Keratinocyte (primary cell): ENCODE data around the gene PLA2G15. TPM values are rescaled to one million over a fixed set of nuclear protein-coding genes. Genes with fewer than 3 reads are reported as not detected.

ENCODE experiments used
- DNase-seq: peaks from one replicate; pipeline ENCODE4 v3.0.0-alpha.2; 2011; ENCODE audit warnings: low read depth, missing footprints, low spot score
- FAIRE-seq: peaks from 2 replicates; lab custom pipeline; 2011; peaks lifted over from hg19 to GRCh38; lab: Jason Lieb, UNC
- H2AFZ ChIP-seq: 2 replicates; pipeline ENCODE4 v1.6.0; 2012; ENCODE audit warnings: low read length, control low read depth, inconsistent platforms; ENCODE audit not compliant: control insufficient read depth
- H3K27ac ChIP-seq: 2 replicates; pipeline ENCODE4 v1.5.1; 2011; ENCODE audit warnings: low read length; ENCODE audit not compliant: control insufficient read depth, insufficient read depth
- H3K27me3 ChIP-seq: 3 replicates; pipeline ENCODE4 v1.6.0; 2011; ENCODE audit warnings: low read length; ENCODE audit not compliant: control insufficient read depth, insufficient read depth; ENCODE audit errors: extremely low read depth
- H3K36me3 ChIP-seq, 2 experiments: 2 replicates in 1 of 2; 3 replicates in 1 of 2; pipeline ENCODE4 v1.5.1; 2011; ENCODE audit warnings: low read length in 2 of 2, mild to moderate bottlenecking in 1 of 2; ENCODE audit not compliant: control insufficient read depth in 2 of 2, insufficient read depth in 2 of 2; ENCODE audit errors: extremely low read depth in 1 of 2
- H3K4me1 ChIP-seq: 3 replicates; pipeline ENCODE4 v1.5.1; 2011; ENCODE audit warnings: low read length; ENCODE audit not compliant: control insufficient read depth, insufficient read depth; ENCODE audit errors: extremely low read depth
- H3K4me2 ChIP-seq: 3 replicates; pipeline ENCODE4 v1.6.0; 2011; ENCODE audit warnings: low read depth, low read length; ENCODE audit not compliant: control insufficient read depth, insufficient read depth; ENCODE audit errors: extremely low read depth
- H3K4me3 ChIP-seq, 3 experiments: fragments of 200-600 bp in 1 of 3; sonication (generic) in 1 of 3; 2 replicates in 2 of 3; 3 replicates in 1 of 3; pipeline ENCODE4 v1.5.1; 2011 to 2016; ENCODE audit warnings: low read length in 3 of 3, mild to moderate bottlenecking in 3 of 3, control low read depth in 2 of 3, inconsistent platforms in 1 of 3, low read depth in 1 of 3, mixed read lengths in 1 of 3, mixed run types in 1 of 3, moderate library complexity in 1 of 3; ENCODE audit not compliant: control insufficient read depth in 2 of 3, insufficient read depth in 2 of 3; ENCODE audit errors: extremely low read depth in 1 of 3
- H3K79me2 ChIP-seq: 2 replicates; pipeline ENCODE4 v1.6.0; 2012; ENCODE audit warnings: low read length; ENCODE audit not compliant: control insufficient read depth, insufficient read depth
- H3K9ac ChIP-seq: 3 replicates; pipeline ENCODE4 v1.6.0; 2011; ENCODE audit warnings: low read length; ENCODE audit not compliant: control insufficient read depth, insufficient read depth; ENCODE audit errors: extremely low read depth
- H3K9me1 ChIP-seq: 3 replicates; pipeline ENCODE4 v1.6.0; 2011; ENCODE audit warnings: low read length; ENCODE audit not compliant: control insufficient read depth, insufficient read depth; ENCODE audit errors: extremely low read depth
- H3K9me3 ChIP-seq: 2 replicates; pipeline ENCODE4 v1.5.1; 2012; ENCODE audit warnings: low read depth, low read length; ENCODE audit not compliant: control insufficient read depth
- H4K20me1 ChIP-seq: 3 replicates; pipeline ENCODE4 v1.6.0; 2011; ENCODE audit warnings: low read length; ENCODE audit not compliant: control insufficient read depth, insufficient read depth; ENCODE audit errors: extremely low read depth
- CTCF ChIP-seq, 3 experiments: IDR thresholded peaks in 1 of 3; conservative IDR thresholded peaks in 1 of 3; optimal IDR thresholded peaks in 1 of 3; 2 replicates in 2 of 3; 3 replicates in 1 of 3; pipeline versions ENCODE3 to v1.5.1; 2011; ENCODE audit warnings: low read length in 3 of 3, mild to moderate bottlenecking in 3 of 3, moderate library complexity in 2 of 3, control low read depth in 1 of 3, inconsistent platforms in 1 of 3; ENCODE audit not compliant: insufficient read depth in 2 of 3; ENCODE audit errors: extremely low read depth in 1 of 3
- EZH2 ChIP-seq: IDR thresholded peaks from one replicate; pipeline ENCODE4 v1.6.1; 2012; ENCODE audit warnings: inconsistent platforms, mild to moderate bottlenecking, low read length, moderate library complexity
- dilution Hi-C: fragments of 300-500 bp; cut with MboI; formaldehyde crosslinking; loops from one replicate; pipeline ENCODE4 v1.7.0; 2020; ENCODE audit warnings: low sequenced_read_pairs; ENCODE audit not compliant: extremely low pct_ligation_motif_present
- polyA plus RNA-seq, 5 experiments: library from polyadenylated mRNA; depleted of rRNA in 3 of 5; stranded (reverse) in 3 of 5; stranded (forward) in 1 of 5; unstranded in 1 of 5; fragments of >200 nt; gene quantifications; 1 replicate in 1 of 5; 2 replicates in 3 of 5; 3 replicates in 1 of 5; pipeline versions ENCODE4 v1.2.1 to v1.2.3, GENCODE V29; 2011 to 2012; ENCODE audit warnings: missing spikeins in 2 of 5, low read depth in 1 of 5, low replicate concordance in 1 of 5

The PLA2G15 gene
- polyA plus RNA-seq, 1 donor (not counting 4 experiments of a cell fraction or from before 2014, with no cell fraction given) = 9.2 TPM

DNA sequence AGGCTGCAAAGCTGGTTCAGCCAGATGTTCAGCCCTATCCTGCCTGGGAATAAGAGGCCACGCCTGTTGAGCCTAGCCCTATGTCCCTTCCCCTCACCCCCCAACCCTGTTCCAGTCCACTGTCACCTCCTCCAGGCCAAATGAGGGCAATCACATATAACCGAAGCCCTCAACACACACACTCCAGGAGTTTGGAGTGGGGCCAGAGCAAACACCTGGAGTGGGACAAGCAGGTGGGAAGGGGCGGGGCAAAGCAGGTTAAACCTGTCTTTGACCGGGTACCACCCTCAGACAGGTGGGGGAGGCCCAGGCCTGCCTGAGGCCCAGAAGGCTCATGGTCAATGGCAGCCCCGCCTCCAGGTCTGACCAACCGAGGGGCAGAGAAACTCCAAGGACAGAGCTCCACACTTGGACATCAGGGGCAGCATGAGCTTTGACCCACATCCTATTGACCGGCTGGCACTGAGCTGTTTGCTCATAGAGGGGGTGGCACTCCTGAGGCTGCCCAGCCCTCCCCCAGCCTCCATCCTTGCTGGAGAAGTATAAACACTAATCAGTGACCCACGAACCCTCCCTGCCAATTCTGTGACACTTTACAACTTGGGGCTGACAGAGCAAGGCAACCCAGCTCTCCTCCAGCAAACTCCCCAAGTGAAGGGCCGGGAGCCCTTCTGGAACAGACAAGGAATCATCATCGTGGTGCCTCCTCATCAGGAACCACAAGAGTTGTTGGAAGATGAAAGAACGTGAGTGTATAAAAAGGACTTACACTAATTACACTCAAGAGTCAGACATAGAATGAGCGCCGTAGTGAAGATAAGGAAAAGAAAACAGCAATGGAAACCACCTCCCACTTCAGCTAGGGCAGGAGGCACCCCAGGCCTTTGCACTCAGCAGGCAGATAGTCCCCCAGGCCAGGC, 10.7 kb upstream of the PLA2G15 start:
- peaks cover 21% of the 10 kb centered on the region for H4K20me1 ChIP-seq
- H3K9ac ChIP-seq = peak overlapping the region; percentile 89
- no peak overlapping the region for H2AFZ ChIP-seq
- no peaks in the 10 kb centered on the region for H3K9me3 ChIP-seq
- DNase-seq = peak; percentile 45
- FAIRE-seq = peak; percentile 88
- H3K4me2 ChIP-seq = peak overlapping the region; percentile 100
- peaks cover 29% of the 10 kb centered on the region for H3K4me1 ChIP-seq
- H3K4me3 ChIP-seq = peak overlapping the region; percentile 64 to 85 (median 83)
- H3K36me3 ChIP-seq = peaks cover 28 to 50% of the 10 kb centered on the region in 2 experiments
- dilution Hi-C loops = no loop called here
- H3K9me1 ChIP-seq = peaks cover 3% of the 10 kb centered on the region
- H3K27me3 ChIP-seq = no peaks in the 10 kb centered on the region
- TF ChIP-seq CTCF (optimal IDR thresholded peaks at IDR 0.05 in 1 of 3, IDR thresholded peaks at IDR 0.05 in 1 of 3, conservative IDR thresholded peaks at IDR 0.05 in 1 of 3; ENCODE audit: extremely low read depth in 1 of 3, insufficient read depth in 2 of 3, low read length in 3 of 3) (no peak), EZH2 (no peak)
- peak overlapping the region; percentile 93 for H3K27ac ChIP-seq
- peaks cover 35% of the 10 kb centered on the region for H3K79me2 ChIP-seq

GRCh38 chr16:68235108-68235886, 9.9 kb upstream of the PLA2G15 start:
- Histone ChIP-seq H3K79me2 (peaks cover 35% of the 10 kb centered on the region), H3K9me1 (peaks cover 3% of the 10 kb centered on the region), H4K20me1 (peaks cover 18% of the 10 kb centered on the region), H3K4me2 (peak overlapping the region; percentile 100), H2AFZ (peak overlapping the region; percentile 49), H3K27ac (peak overlapping the region; percentile 93), H3K9me3 (no peaks in the 10 kb centered on the region), H3K4me3 (peak overlapping the region; percentile 64 to 85 (median 83)), H3K9ac (peak overlapping the region; percentile 89), H3K27me3 (no peaks in the 10 kb centered on the region), H3K4me1 (peaks cover 29% of the 10 kb centered on the region), H3K36me3 (peaks cover 24 to 41% of the 10 kb centered on the region in 2 experiments)
- peak in 2 of 3 experiments; percentile 34 to 65 for TF ChIP-seq CTCF (optimal IDR thresholded peaks at IDR 0.05 in 1 of 3, IDR thresholded peaks at IDR 0.05 in 1 of 3, conservative IDR thresholded peaks at IDR 0.05 in 1 of 3; ENCODE audit: extremely low read depth in 1 of 3, insufficient read depth in 2 of 3, low read length in 3 of 3)
- TF ChIP-seq EZH2 = no peak
- dilution Hi-C loops = no loop called here
- DNase-seq (no peak), FAIRE-seq (no peak)
